K562 (cell line): ENCODE results near the gene COL1A1. TPM values are rescaled to one million over a fixed set of nuclear protein-coding genes. Genes with fewer than 3 reads are reported as not detected.

ENCODE experiments used
- E2F8 ChIP-seq: fragments of 450-650 bp; IDR thresholded peaks from 2 replicates; pipeline ENCODE4 v1.7.1; 2018; ENCODE audit warnings: mild to moderate bottlenecking, low read depth; ENCODE audit not compliant: partially characterized antibody
- KDM2B ChIP-seq: fragments of 250-450 bp; sonication (Bioruptor Pico); IDR thresholded peaks from 2 replicates; pipeline ENCODE4 v1.8.0; 2021; ENCODE audit warnings: mild to moderate bottlenecking, moderate library complexity
- MXI1 ChIP-seq: IDR thresholded peaks from 2 replicates; pipeline ENCODE4 v1.6.1; 2011; ENCODE audit warnings: low read depth, mild to moderate bottlenecking, improper control_type of control experiment, low read length
- SAFB ChIP-seq: fragments of 200-400 bp; formaldehyde crosslinking; IDR thresholded peaks from 2 replicates; pipeline ENCODE4 v1.6.1; 2017; ENCODE audit warnings: low read depth, low read length, borderline replicate concordance
- SFPQ ChIP-seq: fragments of 200-400 bp; formaldehyde crosslinking; IDR thresholded peaks from 2 replicates; pipeline ENCODE4 v1.6.1; 2017; ENCODE audit warnings: mild to moderate bottlenecking, low read depth, low read length, moderate library complexity
- TEAD2 ChIP-seq: fragments of 450-650 bp; IDR thresholded peaks from 2 replicates; pipeline ENCODE4 v1.6.1; 2016; ENCODE audit warnings: missing genetic modification characterization, control low read depth, missing compliant biosample characterization
- ZBTB40 ChIP-seq, 2 experiments: fragments of 450-650 bp in 1 of 2; sonication (generic) in 1 of 2; formaldehyde crosslinking in 1 of 2; IDR thresholded peaks; 2 replicates each; pipeline versions ENCODE4 v1.7.1 to v1.9.0; 2016 to 2022; ENCODE audit warnings: inconsistent platforms in 1 of 2, mild to moderate bottlenecking in 1 of 2, missing genetic modification reagents in 1 of 2
- ZNF41 ChIP-seq: fragments of 250-450 bp; sonication (Bioruptor Pico); conservative IDR thresholded peaks from 2 replicates; pipeline ENCODE4 v1.4.0; 2020; ENCODE audit warnings: mild to moderate bottlenecking
- ZNF740 ChIP-seq, 3 experiments: fragments of 200-800 bp in 1 of 3; sonication (Bioruptor generic) in 1 of 3; sonication (generic) in 1 of 3; formaldehyde crosslinking in 1 of 3; IDR thresholded peaks; 2 replicates each; pipeline versions ENCODE4 v1.6.1 to v1.8.0; 2016 to 2022; ENCODE audit warnings: mild to moderate bottlenecking in 2 of 3, missing compliant biosample characterization in 2 of 3, missing genetic modification characterization in 2 of 3, missing genetic modification reagents in 1 of 3
- polyA plus RNA-seq, 8 experiments: library from polyadenylated mRNA; depleted of rRNA in 4 of 8; stranded (reverse) in 5 of 8; unstranded in 3 of 8; fragments of >200 nt; fragmentation: Nextera tagmentation in 2 of 8; fragmentation: Illumina TruSeq in 1 of 8; extraction: Ambion mirVana in 2 of 8; extraction: Trizol in 1 of 8; gene quantifications; 2 replicates each; pipeline versions ENCODE4 v1.2.1 to v1.2.3, GENCODE V29; 2011 to 2014; ENCODE audit warnings: inconsistent platforms in 1 of 8, missing spikeins in 1 of 8
- total RNA-seq, 7 experiments: library from RNA; depleted of rRNA in 6 of 7; stranded (reverse); fragments of >200 nt in 6 of 7; fragmentation: Illumina TruSeq in 2 of 7; extraction: Trizol in 2 of 7; gene quantifications; 2 replicates each; pipeline versions ENCODE4 v1.2.1 to v1.2.3, GENCODE V29; 2011 to 2021; ENCODE audit warnings: low replicate concordance in 1 of 7

COL1A1 gene
- total and polyA plus RNA-seq, 9 of the 15 experiments (the other 6 are each of a cell fraction or from before 2014, with no cell fraction given), result 0.04 to 3.4 (median 0.18) TPM

GRCh38 chr17:50151937-50152547 is 49.4 kb downstream of the COL1A1 start (continued):
- no peak for TF ChIP-seq SFPQ
- TF ChIP-seq ZBTB40 (IDR thresholded peaks at IDR 0.05), result no peak; the same call in 1 of the 2 replicates
- no peak for TF ChIP-seq ZBTB40 (CRISPR knock-in tag; IDR thresholded peaks at IDR 0.05)
- no peak for TF ChIP-seq KDM2B
- no peak for TF ChIP-seq MXI1
- peak; percentile 37 for TF ChIP-seq E2F8
- TF ChIP-seq ZNF740 (CRISPR knock-in tag; IDR thresholded peaks at IDR 0.05), result peak; percentile 97
- TF ChIP-seq ZNF740 (tag; IDR thresholded peaks at IDR 0.05), result peak in 1 of 2 experiments; percentile 95; a peak in 2 of 4 replicates
- TF ChIP-seq SAFB, result no peak
- no peak for TF ChIP-seq TEAD2 (tag)
- no peak for TF ChIP-seq ZNF41 (CRISPR knock-in tag)
